HL-60/S4 treated with retinoic acid at 250 ng/mL for 4 days and 3 days (cell line): Measurements from ENCODE around the gene RGS7.
"Not testable (repeated sequence)": the region's sequence is repeated elsewhere in the genome, so short reads cannot be mapped to it uniquely, and the experiment has no call there.

Experiments used
- in situ Hi-C: fragments of 300-500 bp; cut with MboI; formaldehyde crosslinking; loops from 2 replicates; pipeline ENCODE4 v1.7.0; 2022; ENCODE audit warnings: low sequenced_read_pairs

The RGS7 gene

DNA sequence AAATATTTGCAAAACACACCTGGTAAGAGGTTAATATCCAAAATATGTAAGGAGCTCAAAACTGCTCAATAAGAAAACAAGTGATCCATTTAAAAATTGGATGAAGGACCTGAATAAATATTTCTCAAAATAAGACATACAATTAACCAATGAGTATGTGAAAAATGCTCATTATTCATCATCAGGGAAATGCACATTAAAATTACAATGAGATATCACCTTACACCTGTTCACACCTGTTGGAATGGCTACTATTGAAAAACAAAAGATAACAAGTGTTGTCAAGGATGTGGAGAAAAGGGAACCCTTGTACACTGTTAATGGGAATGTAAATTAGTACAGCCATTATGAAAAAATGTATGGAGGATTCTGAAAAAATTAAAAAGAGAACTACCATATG lies 609.1 kb downstream of the RGS7 start:
- in situ Hi-C loops, result no loop called here

DNA sequence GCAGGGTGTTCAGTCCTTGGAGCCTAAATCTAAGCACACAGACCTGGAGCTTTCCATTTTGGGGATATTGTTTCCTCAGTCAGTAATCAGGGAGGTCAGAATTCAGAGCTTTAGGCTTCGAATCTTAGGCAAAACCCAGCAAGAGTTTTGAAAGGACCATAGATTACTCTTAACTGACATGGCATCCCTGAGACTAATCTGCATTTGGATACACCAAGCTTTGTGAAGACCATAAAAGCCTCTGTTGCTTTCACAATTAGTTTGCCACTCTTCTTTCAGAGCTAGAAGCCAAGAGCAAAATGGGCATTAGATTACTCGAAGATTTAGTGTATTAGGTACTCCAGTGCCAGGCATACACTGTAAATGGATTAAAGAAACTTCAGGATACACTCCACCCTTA lies 613.3 kb downstream of the RGS7 start:
- in situ Hi-C loops, result no loop called here

DNA sequence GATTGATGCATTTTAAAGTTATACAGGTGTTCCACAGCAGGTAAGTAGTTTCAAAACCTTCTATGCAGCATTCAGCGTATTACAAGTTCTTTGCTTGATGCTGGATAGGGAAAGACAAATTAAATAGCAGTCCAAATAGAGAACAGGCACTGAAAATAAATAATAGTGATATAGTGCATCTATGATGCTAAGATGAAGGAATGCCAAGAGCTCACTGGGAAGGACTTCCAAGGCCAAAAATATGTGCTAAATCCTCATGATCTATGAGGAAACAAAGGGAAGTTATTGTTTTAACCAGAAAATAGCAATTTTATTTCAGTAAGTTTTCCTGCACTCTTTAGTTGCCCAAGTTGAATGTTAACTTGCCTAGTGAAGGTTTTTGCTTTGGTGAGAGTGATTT lies 617.3 kb downstream of the RGS7 start:
- in situ Hi-C loops, result no loop called here

DNA sequence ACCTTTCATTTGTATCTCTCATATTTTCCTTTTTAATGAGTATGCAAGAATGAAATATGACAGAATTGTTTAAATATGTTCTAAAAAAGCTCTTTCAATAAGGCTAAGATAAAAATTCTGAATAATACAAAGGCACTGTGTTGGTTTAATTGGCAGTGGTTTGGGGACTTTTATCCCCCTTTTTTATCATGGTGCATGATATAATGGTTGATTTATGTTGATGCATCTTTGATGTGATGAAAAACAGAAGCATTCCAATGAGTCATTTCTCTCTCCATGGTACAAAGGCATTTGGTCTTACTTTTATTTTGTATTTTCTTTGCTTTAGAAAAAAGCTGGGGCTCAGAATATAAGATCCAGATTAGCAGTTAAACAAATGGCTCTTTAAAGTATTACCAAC lies 617.9 kb downstream of the RGS7 start:
- in situ Hi-C loops, result no loop called here

DNA sequence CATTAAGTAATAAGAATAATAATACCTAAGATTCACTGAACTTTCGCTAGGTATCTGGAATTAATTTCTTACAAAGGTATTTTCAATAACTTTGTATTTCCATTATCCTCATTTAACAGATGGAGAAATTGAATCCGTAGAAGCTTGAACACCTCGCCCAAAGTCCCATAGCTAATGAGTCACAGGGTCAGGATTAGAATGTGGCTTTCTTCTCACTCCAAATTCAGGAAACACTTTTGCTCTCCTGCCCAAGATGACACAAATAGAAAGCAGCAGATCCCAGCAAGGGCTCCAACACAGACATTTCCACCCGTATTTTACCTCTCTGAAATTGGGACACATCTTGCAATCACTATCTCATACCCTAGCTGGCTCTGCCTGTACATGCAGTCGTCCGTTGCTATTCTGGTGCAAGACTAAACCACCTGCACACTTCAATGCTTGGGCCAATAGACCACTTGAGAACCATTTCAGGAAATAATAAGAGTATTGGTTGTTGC lies 619.2 kb downstream of the RGS7 start:
- in situ Hi-C loops, result no loop called here

DNA sequence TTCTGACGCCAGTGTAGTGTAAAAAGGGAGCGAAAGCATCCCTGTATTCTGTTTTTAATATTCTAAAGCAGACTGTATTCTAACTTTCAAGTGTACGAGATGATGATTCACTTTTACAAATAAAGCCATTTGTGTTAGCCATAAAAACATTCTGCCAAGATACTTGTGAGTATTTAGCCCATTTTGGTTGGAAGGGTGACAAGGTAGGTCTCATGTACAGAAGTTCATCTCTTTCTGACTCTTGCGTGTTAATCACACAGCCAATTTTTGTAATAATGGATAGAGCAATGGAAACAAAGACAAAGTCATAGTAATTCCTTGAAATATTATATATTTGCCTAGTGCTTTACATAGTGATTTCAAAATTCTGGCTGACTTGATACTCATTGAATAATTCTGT lies 619.7 kb downstream of the RGS7 start:
- in situ Hi-C loops, result no loop called here

DNA sequence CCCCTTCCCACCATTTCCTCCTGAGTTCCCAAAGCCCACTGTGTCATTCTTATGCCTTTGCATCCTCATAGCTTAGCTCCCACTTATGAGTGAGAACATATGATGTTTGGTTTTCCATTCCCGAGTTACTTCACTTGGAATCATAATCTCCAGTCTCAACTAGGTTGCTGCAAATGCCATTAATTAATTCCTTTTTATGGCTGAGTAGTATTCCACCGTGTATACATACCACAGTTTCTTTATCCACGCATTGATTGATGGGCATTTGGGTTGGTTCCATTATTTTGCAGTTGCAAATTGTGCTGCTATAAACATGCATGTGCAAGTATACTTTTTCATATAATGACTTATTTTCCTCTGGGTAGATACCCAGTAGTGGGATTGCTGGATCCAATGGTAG lies 622.3 kb downstream of the RGS7 start:
- in situ Hi-C loops, result not testable (repeated sequence)

DNA sequence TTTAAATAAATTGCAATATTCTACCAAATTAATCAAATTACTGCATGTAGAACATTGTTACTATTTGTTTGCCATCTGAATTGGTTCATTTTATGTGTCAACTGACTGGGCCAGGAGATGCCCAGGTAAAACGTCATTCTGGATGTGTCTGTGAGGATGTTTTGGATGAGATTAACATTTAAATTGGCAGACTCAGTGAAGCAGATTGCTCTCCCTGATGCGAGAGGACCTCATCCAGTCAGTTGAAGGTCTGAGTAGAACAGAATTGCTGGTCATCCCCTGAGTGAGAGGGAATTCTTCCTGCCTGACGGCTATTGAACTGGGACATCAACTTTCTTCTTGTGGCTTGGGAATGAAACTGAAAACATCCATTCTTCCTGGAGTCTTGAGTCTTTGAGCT lies 623.0 kb downstream of the RGS7 start:
- in situ Hi-C loops, result no loop called here

DNA sequence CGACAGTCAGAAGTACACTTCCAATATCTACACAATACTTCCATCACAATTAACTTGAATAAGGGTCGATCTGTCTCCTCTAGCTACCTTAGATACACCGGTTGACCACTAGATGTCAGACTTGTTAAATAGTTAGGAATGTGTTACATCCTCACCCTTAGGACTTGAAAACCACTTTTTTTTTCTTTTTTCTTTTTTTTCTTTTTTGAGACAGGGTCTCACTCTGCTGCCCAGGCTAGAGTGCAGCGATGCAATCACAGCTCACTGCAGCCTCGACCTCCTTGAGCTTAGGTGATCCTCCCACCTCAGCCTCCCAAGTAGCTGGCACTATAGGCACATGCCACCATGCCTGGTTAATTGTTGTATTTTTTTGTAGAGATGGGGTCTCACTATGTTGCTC lies 624.6 kb downstream of the RGS7 start:
- in situ Hi-C loops, result no loop called here
